ENCODE measurements around the gene GRAMD4.

GRAMD4 gene

DNA sequence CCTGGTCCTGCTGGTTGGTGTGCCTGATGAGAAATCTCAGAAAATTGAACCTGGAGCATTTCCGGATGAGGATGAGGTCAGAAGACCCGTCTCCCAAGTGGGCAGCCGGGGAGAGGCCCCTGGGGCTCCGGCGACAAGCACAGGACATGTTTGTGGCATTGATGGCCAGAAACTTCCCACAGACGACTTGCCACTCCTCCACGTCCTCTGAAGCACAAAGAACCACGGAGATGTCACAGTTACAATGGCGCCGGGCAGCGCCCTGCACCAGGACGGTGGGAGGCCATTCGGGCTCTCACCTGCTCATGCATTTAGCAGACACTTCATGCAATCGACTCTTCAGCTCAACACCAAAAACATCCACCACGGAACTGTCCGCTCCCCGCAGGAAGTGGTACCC, 71.4 kb downstream of the GRAMD4 start:
- no peak for DNase-seq (ENCODE audit: low spot score)

DNA sequence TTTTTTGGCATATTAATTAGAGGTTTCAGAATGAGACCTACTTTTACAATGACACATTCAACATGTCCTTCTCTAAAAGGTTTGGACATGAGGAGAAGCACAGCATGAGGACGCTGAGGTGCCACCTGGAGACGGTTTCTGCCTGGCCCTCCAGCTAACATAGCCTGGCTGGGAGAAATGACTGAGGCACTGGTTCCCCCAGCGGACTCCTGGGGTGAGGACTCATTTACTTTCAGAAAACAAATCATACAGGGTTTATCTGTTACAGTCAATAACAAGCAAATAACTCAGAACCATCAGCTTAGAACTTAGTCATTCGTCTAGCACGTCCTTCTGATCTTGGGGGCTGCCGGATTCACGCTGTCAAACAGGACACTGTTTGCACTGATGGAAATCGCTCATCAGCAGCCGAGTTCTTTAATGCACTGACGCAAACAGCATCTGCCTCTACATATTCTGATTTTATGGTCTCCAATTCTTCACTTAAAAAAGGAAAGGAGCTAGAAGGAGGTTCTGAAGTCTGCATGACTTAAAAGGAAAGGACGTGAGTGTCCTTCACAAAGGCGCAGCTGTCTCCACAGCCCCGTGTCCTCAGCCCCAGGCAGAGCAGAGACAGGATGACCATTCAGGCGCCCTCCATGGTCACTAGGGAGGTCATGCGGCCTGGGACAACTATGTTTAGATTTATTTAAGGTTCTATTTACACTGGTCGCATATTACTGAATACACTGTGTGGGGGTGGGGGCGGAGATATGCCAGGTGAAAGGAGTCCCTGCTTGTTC, 73.6 kb downstream of the GRAMD4 start:
- no peak for DNase-seq (ENCODE audit: low spot score)

DNA sequence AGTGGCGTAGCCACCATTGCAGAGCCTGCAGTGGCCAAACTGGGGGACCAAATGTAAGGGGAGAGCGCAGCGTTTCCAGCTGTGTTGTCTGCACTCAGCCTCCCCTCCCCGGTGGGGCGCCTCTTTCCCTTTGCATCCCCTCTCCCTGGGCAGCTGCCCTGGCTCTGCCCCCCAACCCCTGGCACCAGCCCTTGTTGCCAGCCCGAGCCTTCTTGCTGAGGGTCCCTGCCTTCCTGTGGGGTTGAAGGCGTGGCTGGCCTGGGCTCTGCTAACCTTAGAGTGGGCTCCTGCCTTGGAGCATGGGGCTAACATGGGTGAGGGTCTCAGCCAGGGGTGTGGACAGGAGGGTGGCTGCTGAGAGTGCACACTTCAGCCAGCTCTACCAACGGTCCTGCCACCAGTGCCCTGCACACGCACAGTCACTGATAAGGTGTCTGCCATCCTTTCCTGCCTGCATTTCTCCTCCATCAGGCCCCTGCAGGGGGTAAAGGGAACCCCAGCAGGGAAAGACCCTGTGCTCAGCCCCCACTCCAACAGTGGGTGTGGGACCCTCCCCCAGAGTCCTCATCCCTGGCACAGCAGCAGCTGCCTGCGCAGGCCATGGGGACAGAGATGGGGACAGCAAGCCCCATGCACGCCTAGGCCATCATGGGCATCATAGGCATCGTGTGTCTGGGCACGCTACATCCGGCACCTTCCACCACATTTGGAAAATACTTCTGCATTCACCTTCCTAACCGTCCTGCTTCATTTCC, 74.4 kb downstream of the GRAMD4 start:
- DNase-seq (ENCODE audit: low spot score) = no peak

DNA sequence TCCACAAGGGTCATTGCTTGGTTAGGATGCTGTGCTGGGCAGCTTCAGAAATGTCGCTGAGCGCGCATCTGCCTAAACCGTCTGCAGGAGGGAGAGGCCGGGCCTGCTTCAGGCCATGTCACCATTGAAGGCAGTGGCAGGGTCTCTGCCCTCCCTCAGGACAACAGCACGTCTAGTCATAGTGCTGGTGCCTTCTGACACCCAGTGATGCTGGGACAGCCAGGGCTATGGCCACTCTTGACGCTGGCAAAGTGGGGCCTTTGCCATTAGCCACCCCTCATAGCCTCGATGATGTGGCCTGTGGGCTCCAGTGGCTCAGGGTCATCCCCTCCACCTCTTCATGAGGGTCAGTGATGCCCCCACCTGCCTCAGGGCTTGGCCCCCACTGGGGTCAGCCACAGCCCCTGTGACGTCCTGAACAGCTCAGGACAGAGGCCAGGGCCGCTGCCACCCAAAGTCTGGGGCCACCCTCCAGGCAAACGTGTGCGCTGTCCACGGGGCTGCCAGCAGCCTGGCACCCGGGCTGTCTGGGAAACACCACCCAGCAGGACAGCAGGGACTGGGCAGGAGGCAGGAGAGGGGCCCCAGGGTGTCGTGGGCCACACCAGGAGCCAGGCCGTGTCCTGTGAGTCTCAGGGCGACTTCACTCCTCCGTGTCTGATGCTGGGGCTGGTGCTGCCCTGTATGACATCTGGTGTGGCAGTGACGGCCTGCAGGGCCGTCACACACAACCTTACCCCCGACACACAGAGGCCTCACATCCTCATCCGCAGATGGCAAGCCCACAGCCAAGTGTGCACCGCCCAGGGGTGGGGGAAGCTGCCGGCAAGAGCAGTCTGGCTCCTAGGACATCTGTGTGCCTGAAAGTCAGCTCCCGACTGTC, 75.4 kb downstream of the GRAMD4 start:
- no peak for DNase-seq (ENCODE audit: low spot score)

DNA sequence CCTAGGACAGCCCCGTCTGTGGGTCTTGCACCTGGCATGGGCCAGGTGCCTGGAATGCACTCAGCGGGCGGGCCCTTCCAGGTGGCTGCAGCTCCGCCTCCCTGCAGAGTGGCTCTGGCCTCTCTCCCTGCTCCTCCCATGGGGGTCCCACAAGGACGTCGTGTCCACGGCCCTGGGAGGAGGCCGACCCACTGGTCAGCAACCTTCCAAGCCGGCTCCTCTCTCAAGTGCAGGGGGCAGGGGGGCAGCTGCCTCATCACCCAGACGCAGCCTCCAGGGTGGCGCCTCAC, 76.0 kb downstream of the GRAMD4 start:
- DNase-seq (ENCODE audit: low spot score) = no peak

DNA sequence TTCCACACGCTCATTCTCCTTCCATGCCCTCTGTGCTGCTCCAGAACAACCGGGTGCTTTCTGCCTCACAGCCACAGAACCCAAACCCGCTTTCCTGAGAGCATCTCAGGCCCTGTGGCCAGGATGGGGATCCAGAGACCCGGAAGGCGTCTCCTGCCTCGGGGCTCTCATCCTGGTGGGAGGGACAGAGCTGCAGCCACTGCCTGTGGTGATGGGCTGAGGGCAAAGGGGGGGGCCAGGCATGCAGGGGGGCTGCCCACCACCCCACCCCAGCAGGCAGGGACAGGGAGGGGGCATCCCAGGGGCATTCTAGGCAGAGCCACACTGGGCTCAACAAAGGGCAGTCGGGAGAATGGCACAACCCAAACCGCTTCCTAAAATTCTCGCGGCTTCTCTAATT, 76.4 kb downstream of the GRAMD4 start:
- DNase-seq (ENCODE audit: low spot score) = no peak

DNA sequence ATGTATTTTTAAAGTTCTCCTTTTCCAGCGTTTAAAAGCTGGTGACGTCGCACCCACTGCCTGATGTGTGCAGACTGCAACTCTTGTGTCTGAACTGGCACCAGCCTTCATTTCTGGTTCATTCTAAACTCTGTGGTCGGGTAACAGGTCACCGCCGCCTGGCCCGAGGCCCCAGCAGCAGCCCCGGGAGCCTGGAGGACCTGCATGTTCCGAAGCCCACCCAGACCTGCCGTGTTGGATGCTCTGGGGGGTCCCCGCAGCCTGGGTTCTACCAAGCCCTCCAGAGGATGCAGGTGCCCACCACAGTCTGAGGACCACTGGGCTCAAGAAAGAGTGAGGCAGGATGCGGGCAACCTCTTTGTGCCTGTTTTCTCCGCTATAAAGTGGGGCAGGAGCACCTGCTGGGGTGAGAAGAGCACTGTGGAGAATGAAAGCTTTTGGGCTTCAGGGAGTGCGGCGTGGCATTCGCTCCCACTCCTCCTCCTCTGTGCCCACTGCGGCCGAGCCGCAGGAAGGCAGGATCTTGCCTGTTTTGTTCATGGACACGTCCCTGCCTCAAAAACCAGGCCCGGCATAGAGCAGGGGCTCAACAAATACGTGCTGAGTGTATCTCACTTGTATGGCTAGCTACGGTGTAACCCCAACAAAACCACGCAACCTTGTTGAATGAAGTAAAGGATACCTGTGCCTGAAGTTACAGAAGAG, 77.8 kb downstream of the GRAMD4 start:
- no peak for DNase-seq (ENCODE audit: low spot score)

DNA sequence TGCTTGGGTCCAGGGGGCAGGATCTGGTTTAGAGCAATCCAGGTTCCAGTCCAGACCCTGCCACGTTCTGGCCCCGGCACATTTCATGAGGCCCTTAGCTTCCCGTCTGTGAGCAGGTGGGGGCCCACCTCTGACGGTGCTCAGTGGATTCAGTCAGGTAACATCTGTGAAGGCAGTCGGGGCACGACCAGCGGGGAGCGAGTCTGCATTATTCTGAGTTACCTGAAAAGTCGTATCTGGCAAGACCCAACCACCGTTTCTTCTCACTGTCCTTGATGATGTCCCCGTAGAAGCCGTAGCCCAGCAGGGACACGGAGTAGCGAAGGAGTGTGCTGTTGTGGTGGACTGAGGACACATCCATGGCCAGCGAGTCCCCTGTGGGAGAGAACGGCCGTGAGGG, 78.9 kb downstream of the GRAMD4 start:
- DNase-seq (ENCODE audit: low spot score) = no peak

DNA sequence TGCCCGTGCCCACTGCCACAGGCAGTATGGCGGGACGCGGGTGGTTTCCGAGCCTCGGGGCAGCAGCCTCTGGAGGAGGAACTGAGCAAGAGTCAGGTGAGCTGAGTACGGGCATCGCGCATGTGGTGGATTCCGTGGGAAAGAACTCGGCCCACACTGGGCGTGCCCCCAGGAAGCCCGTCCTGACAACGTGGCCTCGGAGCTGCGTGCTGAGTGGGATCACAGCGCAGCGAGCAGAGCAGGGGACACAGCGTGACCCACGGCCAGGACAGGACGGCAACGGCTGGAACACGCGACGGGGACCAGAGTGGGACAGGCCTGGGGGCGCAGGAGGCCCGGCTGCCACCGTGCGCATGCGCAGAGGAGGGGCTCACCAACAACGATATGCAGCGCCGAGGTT, 81.1 kb downstream of the GRAMD4 start:
- no peak for DNase-seq (ENCODE audit: low spot score)

DNA sequence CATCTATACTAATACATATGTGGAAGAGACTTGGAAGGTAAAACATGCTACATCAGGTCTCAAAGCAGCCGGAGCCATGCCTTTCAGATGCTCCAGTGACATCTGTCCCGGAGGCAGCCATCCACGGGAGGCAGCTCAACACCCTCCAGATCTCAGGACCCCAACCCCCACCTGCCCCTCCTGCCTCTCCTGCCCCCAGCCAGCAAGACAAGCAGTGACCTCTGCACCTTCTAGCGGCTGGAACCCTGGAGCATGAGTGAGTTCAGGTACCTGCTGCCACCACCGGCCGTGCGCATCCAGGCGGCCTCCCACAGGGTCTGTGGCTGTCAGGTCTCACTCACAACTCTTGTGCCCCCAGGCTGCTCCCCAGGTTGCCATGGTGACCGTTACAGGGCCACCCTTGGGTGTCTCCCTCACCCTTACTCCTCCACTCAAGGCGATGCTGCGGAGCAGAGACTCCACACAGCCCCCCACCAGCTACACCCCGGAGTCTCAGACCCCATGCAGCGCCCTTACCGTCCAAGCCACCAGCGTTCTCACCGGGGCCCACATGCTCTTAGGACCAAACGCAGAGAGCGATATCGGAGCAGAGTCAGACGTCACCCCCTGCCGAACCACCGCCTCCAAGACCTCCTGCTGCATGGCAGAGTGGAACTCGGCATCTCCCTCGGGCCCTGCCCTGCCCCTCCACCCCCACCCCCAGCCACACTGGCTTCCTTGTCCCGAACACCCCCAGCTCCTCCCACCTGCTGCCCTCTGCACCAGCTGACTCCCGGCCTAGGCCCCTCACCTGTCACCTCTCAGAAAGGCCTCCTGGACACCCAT, 83.2 kb downstream of the GRAMD4 start:
- no peak for DNase-seq (ENCODE audit: low spot score)

DNA sequence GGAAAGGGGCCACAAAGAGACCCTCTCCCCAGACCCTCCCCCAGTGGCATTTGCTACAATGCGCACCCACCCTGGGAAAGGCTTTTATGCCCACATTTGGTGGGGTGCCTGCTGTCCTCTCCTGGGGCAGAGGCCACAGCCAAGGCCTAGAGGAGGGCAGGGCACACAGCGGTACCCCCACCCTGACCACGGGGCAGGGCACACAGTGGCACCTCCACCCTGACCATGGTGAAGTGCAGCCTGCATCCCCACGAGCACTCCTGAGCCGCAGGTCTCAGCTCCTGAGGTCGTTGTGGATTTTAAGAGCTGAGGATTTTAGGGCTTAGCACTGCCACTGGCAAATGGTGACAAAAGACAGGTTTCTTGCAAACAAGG, 83.8 kb downstream of the GRAMD4 start:
- DNase-seq (ENCODE audit: low spot score) = no peak

DNA sequence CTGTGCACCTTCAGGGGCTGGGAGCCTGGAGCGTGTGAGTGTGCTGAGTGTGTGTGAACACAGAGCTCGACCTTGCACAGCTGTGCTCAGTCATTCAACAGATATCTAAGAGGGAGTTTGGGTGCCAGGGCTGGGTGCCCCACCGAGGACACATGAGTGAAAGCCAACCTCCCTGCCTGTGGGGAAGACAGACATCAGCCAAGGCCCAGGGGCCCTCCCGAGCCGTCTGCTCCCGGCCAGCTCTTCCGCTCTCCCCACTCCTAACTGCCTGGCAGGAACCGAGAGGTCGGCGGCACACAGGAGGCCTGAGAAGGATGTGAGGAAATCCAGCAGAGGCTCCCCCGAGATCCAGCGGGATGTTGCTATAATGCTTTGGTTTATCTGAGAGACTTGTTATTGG, 85.9 kb downstream of the GRAMD4 start:
- no peak for DNase-seq (ENCODE audit: low spot score)

DNA sequence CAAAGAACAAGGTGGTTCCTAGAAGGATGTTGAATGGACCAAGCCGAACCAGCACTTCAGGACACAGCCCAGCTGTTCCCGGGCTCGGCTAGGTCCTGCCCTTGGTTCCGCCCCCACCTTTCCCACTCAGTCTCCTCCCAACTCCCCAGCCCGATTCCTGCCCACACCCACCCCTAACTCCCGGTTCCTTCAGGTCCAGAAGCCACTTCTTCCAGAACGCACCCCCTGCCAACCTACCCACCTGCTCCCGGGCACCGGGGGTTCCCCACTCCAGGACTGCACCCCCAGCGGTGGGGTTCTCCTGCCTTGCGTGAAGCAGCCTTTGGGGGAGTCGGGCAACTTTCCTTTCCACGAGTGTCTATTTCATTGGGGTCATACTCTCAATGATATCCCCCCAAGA, 87.1 kb downstream of the GRAMD4 start:
- DNase-seq (ENCODE audit: low spot score) = no peak

DNA sequence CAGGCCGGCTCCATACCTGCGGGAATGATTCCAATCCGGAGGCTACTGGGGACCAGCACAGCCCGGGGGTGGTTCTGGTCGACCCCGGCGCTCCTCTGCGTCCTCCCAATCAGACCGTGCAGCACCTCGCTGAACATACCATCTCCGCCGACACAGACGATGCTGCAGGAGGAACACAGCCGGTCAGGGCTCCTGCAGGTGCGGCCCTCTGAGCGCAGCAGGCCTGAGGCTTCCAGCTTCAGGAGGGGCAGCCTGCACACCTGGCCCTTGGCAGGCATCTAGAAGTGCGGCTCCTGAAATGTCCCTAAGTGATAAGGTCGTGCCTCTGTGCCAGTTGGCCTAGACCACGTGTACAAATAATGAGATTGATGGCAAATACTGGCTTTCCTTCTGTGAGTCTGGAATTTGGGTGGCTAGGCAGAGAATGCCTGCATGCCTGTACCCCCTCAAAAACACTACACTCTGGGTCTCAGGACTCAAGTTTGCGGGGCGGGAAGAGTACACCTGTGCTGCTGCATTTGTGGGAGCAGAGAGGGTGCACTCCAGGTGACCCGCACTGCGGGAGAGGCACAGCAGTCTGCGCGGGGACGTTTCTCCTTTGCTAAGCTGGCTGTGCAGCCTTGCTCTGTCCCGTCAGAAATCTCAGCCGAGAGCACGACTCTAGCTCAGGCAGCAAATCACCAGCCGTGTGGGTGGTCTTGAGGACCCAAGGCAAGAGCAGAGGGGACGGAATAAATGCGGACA, 87.8 kb downstream of the GRAMD4 start:
- DNase-seq (ENCODE audit: low spot score) = no peak

DNA sequence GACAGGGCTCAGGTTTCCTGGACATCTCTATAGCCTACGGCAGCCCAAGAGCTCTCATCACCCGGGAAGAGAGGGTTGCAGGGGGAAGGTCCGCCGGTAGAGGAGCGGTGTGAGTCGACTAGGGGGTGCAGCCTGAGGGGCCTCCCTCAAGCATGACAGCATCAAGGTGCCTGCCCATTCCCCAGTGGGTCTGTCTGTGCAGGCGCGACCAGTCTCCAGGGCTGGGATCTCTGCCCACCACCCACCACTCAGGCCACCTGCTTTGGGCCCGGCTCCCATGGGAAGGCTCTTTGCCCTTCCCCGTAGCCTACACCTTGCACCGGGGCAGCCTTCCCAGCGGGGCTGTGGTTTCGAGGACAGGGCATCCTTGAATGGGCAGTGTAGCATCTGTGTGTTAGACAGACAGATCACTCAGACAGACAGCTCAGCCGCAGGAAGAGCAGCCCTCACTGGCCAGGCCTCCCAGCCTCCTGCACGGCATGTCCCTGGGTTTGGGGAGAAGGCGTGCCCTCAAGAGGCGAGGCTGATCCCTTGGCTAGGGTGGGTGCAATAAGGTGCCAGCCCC, 88.7 kb downstream of the GRAMD4 start:
- DNase-seq (ENCODE audit: low spot score) = no peak

DNA sequence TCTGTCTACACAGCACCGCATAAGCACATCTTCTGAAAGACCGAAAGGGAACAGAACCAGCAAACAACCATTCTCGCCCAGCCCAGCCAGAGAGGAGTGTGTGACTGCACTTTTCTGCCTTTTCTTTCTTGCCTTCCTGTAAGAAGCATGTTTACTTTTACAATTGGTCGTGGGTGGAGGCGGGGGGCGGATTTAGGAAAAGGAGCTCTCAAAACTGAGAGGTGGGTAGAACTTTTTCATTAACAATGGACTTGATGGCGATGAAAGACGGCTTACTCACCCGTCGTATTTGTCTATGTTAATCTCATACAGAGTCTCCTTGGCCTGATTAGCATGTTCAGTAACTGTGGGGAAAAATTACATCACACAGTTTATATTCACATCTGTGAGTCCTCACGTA, 90.6 kb downstream of the GRAMD4 start:
- DNase-seq (ENCODE audit: low spot score) = no peak

DNA sequence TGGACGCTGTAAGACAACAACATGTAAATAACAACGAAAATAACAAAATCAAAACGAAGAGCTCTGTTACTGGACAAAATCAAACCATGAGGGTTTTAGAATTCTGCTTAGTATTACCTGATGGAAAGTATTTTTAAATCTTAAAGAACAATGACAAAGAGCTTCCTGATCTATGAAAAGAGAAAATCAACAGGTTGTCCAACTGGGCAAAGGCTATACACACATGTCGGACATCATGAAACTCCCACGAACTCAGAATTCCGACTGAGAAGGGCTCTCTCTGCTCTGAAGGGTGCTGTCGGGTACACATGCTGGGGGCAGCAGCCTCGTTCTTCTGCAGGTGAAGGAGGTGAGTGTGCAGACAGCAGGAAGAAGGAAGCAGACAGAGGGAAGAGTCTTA, 92.1 kb downstream of the GRAMD4 start:
- no peak for DNase-seq (ENCODE audit: low spot score)

DNA sequence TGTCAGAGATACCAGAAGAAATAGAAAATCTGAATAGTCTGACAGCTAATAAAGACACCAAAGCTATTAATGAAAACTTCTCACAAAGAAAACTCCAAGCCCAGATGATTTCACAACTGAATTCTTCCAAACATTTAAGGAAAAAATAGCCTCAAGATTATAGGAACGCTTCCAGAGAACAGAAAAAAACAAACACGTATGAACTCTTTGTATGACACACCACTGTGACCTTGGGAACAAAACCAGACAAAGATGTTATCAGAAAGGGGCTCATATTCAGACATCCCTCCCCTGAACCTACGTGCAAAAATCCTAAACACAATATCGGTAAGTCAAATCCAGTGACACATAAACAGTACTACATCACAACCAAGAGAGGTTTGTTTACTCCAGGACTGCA, 94.4 kb downstream of the GRAMD4 start:
- DNase-seq (ENCODE audit: low spot score) = no peak

DNA sequence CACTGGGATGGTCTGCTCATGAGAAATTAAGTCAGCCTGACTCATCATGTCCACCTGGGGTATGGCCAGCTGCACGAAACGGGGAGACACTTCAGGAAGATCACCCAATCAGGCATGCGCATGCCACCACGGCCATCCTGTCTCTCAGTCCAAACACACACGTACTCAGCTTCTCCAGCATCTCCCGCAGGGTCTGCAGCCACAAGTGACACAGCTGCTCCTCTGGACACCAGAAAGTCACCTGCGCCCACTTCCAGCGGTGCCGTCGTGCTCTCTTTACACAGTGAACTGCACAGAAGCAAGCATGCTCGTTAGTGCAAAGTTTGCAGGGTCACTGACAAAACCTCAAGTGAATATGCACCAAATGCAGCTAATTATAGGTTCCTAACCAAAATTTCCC, 99.7 kb downstream of the GRAMD4 start:
- no peak for DNase-seq (ENCODE audit: low spot score)

DNA sequence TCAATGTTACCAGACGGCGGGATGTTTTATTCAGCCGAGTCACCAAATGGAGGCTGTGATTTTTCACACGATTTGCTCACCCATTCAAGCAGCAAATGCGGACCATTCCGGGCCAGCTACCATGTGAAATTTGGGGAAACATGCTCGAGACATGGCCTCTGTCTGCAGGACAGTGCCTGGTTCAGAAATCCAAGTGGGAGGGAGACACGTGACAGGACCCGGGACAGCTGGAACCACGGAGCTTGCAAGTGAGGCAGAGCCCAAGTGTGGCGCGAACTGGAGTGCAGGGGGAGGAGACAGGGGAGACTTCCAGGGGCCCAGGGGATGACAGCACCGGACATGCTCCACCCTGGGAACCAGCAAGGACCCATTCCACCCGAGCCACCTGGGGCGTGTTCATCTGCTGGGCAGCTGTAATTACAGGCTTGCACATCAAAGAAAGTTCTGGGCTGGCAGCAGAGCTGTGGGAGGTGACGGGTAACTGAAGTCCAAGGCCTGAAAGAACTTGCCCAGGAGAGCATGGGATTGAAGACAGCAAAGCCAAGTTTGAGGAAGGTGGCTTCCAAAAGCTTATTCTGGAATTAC, 101.4 kb downstream of the GRAMD4 start:
- DNase-seq (ENCODE audit: low spot score) = no peak
